Fibroblast of lung (primary cell): Measurements from ENCODE around the gene KRT15.

ENCODE experiments used
- EZH2 ChIP-seq: IDR thresholded peaks from 2 replicates; pipeline ENCODE4 v1.5.1; 2012; ENCODE audit warnings: low read length, control low read depth, mild to moderate bottlenecking; ENCODE audit errors: missing control alignments
- TF ChIP-seq, protein P1 (sequence below), 2 donors: IDR thresholded peaks in 1 of 2; conservative IDR thresholded peaks in 1 of 2; 1 replicate in 1 of 2; 2 replicates in 1 of 2; pipeline ENCODE4 v1.5.1; 2011 to 2012; ENCODE audit warnings: low read length in 2 of 2, control low read depth in 1 of 2, inconsistent platforms in 1 of 2, low read depth in 1 of 2, mild to moderate bottlenecking in 1 of 2

DNA sequence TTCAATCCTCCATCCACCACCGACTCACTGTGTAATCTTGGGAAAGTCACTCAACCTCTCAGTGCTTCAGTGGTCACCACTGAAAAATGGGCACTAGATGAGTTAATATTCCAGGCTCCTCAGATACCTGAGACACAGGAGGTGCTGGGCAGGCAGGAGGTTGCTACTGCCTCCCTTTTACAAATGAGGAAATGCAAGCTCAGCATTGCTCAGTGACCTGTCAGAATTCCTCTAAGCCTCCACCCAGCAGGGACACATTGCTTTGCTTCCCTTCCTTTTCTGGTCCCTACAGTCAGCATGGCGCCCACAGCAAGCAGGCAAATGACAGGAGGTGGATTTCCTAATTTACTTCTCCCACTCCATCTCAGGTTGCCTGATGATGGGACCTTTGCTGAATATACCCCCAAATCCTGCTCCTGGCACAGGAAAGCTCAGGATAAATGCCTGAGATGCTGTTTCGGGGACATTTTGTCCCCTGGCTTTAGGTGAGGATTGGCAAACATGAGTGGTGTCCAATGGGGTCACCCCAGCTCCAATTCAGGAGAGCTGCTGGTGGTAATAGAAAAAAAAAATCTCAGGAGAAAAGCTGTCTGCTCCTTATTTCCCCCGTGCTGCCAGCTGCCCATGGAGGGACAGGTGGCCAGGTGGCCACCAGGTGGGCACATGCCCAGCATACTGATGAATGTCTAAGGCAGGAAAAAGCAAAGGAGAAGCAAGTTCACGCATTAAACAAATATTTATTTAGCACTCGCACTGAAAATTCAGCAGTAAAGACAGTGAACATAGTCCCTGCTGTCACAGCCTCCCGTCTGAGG, 8.2 kb downstream of the KRT15 start:
- TF ChIP-seq, protein P1, sequence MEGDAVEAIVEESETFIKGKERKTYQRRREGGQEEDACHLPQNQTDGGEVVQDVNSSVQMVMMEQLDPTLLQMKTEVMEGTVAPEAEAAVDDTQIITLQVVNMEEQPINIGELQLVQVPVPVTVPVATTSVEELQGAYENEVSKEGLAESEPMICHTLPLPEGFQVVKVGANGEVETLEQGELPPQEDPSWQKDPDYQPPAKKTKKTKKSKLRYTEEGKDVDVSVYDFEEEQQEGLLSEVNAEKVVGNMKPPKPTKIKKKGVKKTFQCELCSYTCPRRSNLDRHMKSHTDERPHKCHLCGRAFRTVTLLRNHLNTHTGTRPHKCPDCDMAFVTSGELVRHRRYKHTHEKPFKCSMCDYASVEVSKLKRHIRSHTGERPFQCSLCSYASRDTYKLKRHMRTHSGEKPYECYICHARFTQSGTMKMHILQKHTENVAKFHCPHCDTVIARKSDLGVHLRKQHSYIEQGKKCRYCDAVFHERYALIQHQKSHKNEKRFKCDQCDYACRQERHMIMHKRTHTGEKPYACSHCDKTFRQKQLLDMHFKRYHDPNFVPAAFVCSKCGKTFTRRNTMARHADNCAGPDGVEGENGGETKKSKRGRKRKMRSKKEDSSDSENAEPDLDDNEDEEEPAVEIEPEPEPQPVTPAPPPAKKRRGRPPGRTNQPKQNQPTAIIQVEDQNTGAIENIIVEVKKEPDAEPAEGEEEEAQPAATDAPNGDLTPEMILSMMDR (conservative IDR thresholded peaks at IDR 0.05 in 1 of 2, IDR thresholded peaks at IDR 0.05 in 1 of 2; ENCODE audit: low read depth in 1 of 2, low read length in 2 of 2), result no peak
- no peak for TF ChIP-seq EZH2
